Upper lobe of right lung (tissue), 1 donor: ENCODE results near the gene IGSF21. TPM values are rescaled to one million over a fixed set of nuclear protein-coding genes. Genes with fewer than 3 reads are reported as not detected.

Source experiments
- ATAC-seq: fragments of 200-7000 bp; cut with Tn5 transposase; one replicate; pipeline ENCODE4 v1.9.1; 2020; ENCODE audit warnings: mild to moderate bottlenecking, moderate library complexity
- DNase-seq: peaks from one replicate; pipeline ENCODE4 v3.0.0-alpha.2; 2020
- H3K27ac ChIP-seq: fragments of 200-600 bp; one replicate; pipeline ENCODE4 v1.8.0; 2022
- H3K27me3 ChIP-seq: fragments of 200-600 bp; one replicate; pipeline ENCODE4 v1.8.0; 2022; ENCODE audit warnings: mild to moderate bottlenecking
- H3K36me3 ChIP-seq: fragments of 200-600 bp; one replicate; pipeline ENCODE4 v1.8.0; 2022
- H3K4me1 ChIP-seq: fragments of 200-600 bp; one replicate; pipeline ENCODE4 v1.8.0; 2022
- H3K4me3 ChIP-seq: fragments of 200-600 bp; one replicate; pipeline ENCODE4 v1.8.0; 2022; ENCODE audit warnings: mild to moderate bottlenecking
- H3K9me3 ChIP-seq: fragments of 200-600 bp; one replicate; pipeline ENCODE4 v1.8.0; 2022
- intact Hi-C: fragments of 100-400 bp; cut with DNase I; formaldehyde crosslinking; loops from one replicate; pipeline ENCODE4 v1.11.0; 2022
- total RNA-seq: library from RNA; stranded (reverse); fragmentation: NEBNext Ultra II Directional; extraction: Animal tissue kit (Norgen Biotek cat#: 25700); gene quantifications from one replicate; pipeline ENCODE4 v1.2.1, GENCODE V29; 2021
- TF ChIP-seq, protein P1 (sequence below): fragments of 200-600 bp; IDR thresholded peaks from one replicate; pipeline ENCODE4 v1.8.0; 2022; ENCODE audit warnings: antibody characterized with exemption
- donor health status: DM: no; HTN: yes; CAD: no; lungs with severe emphysema.

The IGSF21 gene
- total RNA-seq, 1 donor from 2014 or later = 3.2 TPM

DNA sequence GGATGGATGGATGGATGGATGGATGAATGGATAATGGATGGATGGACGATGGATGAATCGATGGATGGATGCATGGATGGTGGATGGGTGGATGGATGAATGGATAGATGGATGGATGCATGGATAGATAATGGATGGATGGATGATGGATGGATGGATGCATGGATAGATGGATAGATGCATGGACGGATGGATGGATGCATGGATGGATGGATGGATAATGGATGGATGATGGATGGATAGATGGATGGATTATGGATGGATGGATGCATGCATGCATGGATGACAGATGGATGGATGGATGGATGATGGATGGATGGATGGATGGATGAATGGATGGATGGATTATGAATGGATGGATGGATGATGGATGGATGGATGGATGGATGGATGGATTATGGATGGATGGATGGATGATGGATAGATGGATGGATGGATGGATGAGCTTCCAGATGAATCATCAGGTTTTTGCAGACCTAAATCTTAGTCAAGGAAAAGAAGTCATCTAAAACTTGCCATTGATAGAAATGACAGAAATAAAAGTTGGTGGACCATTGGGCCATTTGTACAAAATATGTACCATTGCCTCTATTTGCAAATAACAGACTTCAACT is 197.7 kb downstream of the IGSF21 start:
- DNase-seq = no peak
- Histone ChIP-seq H3K4me1 (no peaks in the 10 kb centered on the region), H3K4me3 (no peak overlapping the region), H3K36me3 (no peaks in the 10 kb centered on the region), H3K9me3 (no peaks in the 10 kb centered on the region), H3K27ac (no peak overlapping the region), H3K27me3 (peaks cover 10% of the 10 kb centered on the region)
- TF ChIP-seq, protein P1, sequence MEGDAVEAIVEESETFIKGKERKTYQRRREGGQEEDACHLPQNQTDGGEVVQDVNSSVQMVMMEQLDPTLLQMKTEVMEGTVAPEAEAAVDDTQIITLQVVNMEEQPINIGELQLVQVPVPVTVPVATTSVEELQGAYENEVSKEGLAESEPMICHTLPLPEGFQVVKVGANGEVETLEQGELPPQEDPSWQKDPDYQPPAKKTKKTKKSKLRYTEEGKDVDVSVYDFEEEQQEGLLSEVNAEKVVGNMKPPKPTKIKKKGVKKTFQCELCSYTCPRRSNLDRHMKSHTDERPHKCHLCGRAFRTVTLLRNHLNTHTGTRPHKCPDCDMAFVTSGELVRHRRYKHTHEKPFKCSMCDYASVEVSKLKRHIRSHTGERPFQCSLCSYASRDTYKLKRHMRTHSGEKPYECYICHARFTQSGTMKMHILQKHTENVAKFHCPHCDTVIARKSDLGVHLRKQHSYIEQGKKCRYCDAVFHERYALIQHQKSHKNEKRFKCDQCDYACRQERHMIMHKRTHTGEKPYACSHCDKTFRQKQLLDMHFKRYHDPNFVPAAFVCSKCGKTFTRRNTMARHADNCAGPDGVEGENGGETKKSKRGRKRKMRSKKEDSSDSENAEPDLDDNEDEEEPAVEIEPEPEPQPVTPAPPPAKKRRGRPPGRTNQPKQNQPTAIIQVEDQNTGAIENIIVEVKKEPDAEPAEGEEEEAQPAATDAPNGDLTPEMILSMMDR = no peak
- no peak for ATAC-seq
- intact Hi-C loops = no loop called here

DNA sequence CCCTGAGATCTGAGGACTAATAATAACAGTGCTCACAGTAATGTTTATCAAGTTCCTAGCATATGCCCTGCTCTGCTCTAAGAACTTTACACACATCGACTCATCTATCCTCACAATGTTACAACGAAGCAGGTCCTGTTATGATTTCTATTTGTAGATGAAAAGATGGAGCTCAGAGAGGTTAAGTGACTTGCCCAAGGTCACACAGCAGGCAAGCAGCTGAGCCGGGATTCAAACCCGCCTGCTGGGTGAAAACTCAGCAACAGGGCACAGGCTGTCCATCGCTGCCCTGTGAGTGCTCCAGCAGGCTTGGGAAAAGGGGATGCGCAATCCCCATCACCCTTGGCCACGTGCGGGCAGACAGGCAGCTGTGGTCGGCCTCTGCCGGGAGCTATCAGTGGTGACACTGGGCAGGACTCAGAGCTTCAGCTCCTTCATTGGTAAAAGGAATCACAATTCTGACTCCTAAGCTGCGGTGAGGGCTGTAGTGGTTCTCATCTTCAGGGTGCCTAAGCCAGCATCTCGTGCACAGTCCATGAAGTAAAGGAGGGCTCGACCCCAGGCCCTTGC is 199.8 kb downstream of the IGSF21 start:
- ATAC-seq = no peak
- Histone ChIP-seq H3K9me3 (no peaks in the 10 kb centered on the region), H3K27me3 (peaks cover 9% of the 10 kb centered on the region), H3K4me3 (no peak overlapping the region), H3K27ac (no peak overlapping the region), H3K36me3 (no peaks in the 10 kb centered on the region), H3K4me1 (no peaks in the 10 kb centered on the region)
- TF ChIP-seq, protein P1 = no peak
- intact Hi-C loops = no loop called here
- DNase-seq = no peak

DNA sequence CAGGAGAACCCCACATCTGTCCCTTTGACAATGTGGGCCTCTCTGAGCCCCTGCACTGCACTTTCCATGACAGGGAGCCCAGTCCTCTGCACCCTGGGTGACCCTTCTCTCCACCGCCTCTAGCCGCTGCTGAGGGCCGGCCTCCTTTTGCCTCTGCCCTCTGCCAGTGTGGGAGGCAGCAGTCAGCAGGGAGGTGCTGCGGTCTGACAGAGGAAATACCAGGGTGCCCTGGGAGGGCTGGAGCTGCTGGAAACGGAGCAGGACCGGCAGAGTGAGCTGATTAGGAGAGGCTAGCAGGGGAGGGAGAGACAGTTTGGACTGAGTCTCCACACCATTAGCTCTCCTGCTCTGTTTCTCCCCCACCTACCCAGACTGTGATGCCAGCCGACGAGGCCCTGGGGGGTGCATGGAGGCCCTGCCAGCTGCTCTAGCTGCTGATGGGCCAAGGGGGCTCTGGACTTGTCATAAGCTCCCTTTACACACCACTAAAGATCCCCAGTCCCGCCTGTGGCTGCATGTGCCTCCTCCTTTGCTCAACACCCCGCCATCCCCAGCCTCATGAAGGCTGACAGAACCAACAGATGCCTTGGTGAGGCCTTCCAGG is 202.1 kb downstream of the IGSF21 start:
- H3K4me1 ChIP-seq = no peaks in the 10 kb centered on the region
- no peaks in the 10 kb centered on the region for H3K36me3 ChIP-seq
- TF ChIP-seq, protein P1 = no peak
- no peak for ATAC-seq
- no peaks in the 10 kb centered on the region for H3K9me3 ChIP-seq
- DNase-seq = no peak
- intact Hi-C loops = no loop called here
- no peak overlapping the region for H3K27ac ChIP-seq
- H3K27me3 ChIP-seq = no peaks in the 10 kb centered on the region
- H3K4me3 ChIP-seq = no peak overlapping the region

DNA sequence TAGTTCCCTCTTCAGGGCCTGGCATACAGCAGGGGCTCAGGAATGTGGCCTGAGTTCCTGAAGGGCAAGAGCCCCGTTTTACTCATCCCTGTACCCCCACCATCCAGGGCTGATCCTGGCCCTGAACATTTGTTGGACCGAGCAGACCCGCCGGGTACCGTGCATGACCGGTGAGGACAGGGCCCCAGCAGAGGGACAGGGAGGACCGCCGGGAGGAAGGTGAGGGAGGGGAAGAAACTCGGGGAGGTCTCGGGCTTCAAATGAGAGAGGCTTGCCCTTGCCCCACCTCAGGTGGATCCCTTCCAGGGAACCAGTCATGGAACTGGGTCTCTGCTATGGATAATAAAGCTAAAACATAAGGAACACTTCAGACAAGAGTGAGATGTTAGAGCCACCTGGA is 205.4 kb downstream of the IGSF21 start:
- no peaks in the 10 kb centered on the region for H3K4me1 ChIP-seq
- no peaks in the 10 kb centered on the region for H3K27me3 ChIP-seq
- H3K9me3 ChIP-seq = no peaks in the 10 kb centered on the region
- no peaks in the 10 kb centered on the region for H3K36me3 ChIP-seq
- ATAC-seq (no peak), DNase-seq (no peak)
- no peak overlapping the region for H3K4me3 ChIP-seq
- intact Hi-C loops = no loop called here
- TF ChIP-seq, protein P1 = no peak
- H3K27ac ChIP-seq = no peak overlapping the region

DNA sequence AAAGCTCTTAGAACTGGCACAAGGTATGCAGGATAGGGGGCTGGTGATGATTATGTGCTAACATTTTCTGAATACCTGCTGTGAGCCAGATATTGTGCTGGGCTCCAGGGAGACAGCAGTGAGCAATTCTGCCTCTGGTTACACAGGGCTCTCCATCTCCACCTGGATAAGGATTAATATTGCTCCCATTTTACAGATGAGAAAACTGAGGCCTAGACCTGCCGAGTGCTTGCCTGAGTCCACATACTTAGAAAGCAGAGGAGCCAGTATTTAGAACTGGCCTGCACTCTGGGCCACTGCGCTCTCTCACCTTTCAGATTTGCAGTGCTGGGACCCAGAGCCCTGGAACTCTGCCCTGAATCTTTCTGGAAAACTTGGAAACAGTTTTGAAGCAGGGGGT is 205.9 kb downstream of the IGSF21 start:
- Histone ChIP-seq H3K9me3 (no peaks in the 10 kb centered on the region), H3K4me1 (no peaks in the 10 kb centered on the region), H3K36me3 (no peaks in the 10 kb centered on the region), H3K27ac (no peak overlapping the region), H3K4me3 (no peak overlapping the region), H3K27me3 (no peaks in the 10 kb centered on the region)
- TF ChIP-seq, protein P1 = no peak
- ATAC-seq (no peak), DNase-seq (no peak)
- intact Hi-C loops = no loop called here
